ENCODE data around the gene GTF2H4.

DNA sequence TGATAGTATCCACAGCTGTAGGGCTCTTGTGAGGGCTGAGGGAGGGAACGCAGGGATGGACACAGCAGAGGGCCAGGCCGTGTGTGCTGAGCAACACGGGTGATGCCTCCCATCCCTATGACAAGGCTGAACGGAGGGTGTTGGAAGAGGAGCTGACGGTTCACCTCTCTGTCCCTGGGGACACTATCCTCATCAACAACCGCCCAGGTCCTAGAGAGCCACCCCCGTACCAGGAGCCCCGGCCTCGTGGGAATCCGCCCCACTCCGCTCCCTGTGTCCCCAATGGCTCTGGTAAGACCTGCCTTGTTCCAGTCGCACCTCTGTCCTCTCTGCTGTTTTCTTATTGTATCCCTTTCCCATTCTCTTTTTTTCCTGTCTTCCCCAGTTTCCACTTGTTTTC, 13.6 kb upstream of the GTF2H4 start:
- TF ChIP-seq, protein P1, sequence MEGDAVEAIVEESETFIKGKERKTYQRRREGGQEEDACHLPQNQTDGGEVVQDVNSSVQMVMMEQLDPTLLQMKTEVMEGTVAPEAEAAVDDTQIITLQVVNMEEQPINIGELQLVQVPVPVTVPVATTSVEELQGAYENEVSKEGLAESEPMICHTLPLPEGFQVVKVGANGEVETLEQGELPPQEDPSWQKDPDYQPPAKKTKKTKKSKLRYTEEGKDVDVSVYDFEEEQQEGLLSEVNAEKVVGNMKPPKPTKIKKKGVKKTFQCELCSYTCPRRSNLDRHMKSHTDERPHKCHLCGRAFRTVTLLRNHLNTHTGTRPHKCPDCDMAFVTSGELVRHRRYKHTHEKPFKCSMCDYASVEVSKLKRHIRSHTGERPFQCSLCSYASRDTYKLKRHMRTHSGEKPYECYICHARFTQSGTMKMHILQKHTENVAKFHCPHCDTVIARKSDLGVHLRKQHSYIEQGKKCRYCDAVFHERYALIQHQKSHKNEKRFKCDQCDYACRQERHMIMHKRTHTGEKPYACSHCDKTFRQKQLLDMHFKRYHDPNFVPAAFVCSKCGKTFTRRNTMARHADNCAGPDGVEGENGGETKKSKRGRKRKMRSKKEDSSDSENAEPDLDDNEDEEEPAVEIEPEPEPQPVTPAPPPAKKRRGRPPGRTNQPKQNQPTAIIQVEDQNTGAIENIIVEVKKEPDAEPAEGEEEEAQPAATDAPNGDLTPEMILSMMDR (conservative IDR thresholded peaks at IDR 0.05) = no peak
- TF ChIP-seq EZH2 (IDR thresholded peaks at IDR 0.05; ENCODE audit: low read depth) = no peak

Data from PC-9 (cell line).